HepG2 (cell line): ENCODE measurements around the gene ZKSCAN3. TPM values are rescaled to one million over a fixed set of nuclear protein-coding genes. Genes with fewer than 3 reads are reported as not detected.
A peak's percentile ranks its signal among the peaks of the same experiment; 100 is the strongest.

ENCODE experiments used
- ARHGAP35 ChIP-seq: sonication (generic); formaldehyde crosslinking; IDR thresholded peaks from 2 replicates; pipeline ENCODE4 v1.9.0; 2022; ENCODE audit warnings: mild to moderate bottlenecking, inconsistent platforms, moderate library complexity, missing genetic modification reagents, borderline replicate concordance
- BRCA1 ChIP-seq: sonication (generic); formaldehyde crosslinking; IDR thresholded peaks from 2 replicates; pipeline ENCODE4 v1.4.0; 2020; ENCODE audit warnings: missing genetic modification reagents
- CBX1 ChIP-seq: IDR thresholded peaks from one replicate; pipeline ENCODE4 v1.6.1; 2016; ENCODE audit warnings: antibody characterized with exemption, low read depth
- HMGA1 ChIP-seq: sonication (generic); formaldehyde crosslinking; conservative IDR thresholded peaks from 2 replicates; pipeline ENCODE4 v1.4.0; 2020; ENCODE audit warnings: missing genetic modification reagents
- KLF6 ChIP-seq: IDR thresholded peaks from 2 replicates; pipeline ENCODE4 v1.8.0; 2016; ENCODE audit warnings: missing biosample characterization, missing genetic modification reagents
- MYNN ChIP-seq: sonication (generic); formaldehyde crosslinking; IDR thresholded peaks from 2 replicates; pipeline ENCODE4 v1.4.0; 2020; ENCODE audit warnings: mild to moderate bottlenecking, low read depth, missing genetic modification reagents
- NFKBIZ ChIP-seq: IDR thresholded peaks from 2 replicates; pipeline ENCODE4 v1.6.1; 2018; ENCODE audit warnings: missing genetic modification reagents, missing compliant biosample characterization
- NFYC ChIP-seq: IDR thresholded peaks from 2 replicates; pipeline ENCODE4 v1.6.1; 2016; ENCODE audit warnings: missing genetic modification reagents, missing compliant biosample characterization
- RBAK ChIP-seq: sonication (generic); formaldehyde crosslinking; IDR thresholded peaks from 2 replicates; pipeline ENCODE4 v1.5.1; 2020; ENCODE audit warnings: mild to moderate bottlenecking, missing genetic modification reagents
- SIN3A ChIP-seq: IDR thresholded peaks from 2 replicates; pipeline ENCODE4 v1.6.1; 2011; ENCODE audit warnings: low read depth, mild to moderate bottlenecking, control low read depth, low read length, borderline replicate concordance
- TBL1XR1 ChIP-seq: fragments of 150-350 bp; IDR thresholded peaks from 2 replicates; pipeline ENCODE4 v1.6.1; 2014; ENCODE audit warnings: borderline replicate concordance, low read length; ENCODE audit not compliant: partially characterized antibody
- WIZ ChIP-seq: sonication (generic); formaldehyde crosslinking; IDR thresholded peaks from 2 replicates; pipeline ENCODE4 v1.5.1; 2020; ENCODE audit warnings: mild to moderate bottlenecking, missing genetic modification reagents
- YEATS2 ChIP-seq: sonication (generic); formaldehyde crosslinking; IDR thresholded peaks from 2 replicates; pipeline ENCODE4 v1.4.0; 2020; ENCODE audit warnings: missing genetic modification reagents, borderline replicate concordance
- ZBTB8A ChIP-seq: sonication (generic); formaldehyde crosslinking; IDR thresholded peaks from 2 replicates; pipeline ENCODE4 v1.4.0; 2020; ENCODE audit warnings: mild to moderate bottlenecking, low read depth, missing genetic modification reagents, borderline replicate concordance
- ZC3H4 ChIP-seq: sonication (generic); formaldehyde crosslinking; IDR thresholded peaks from 2 replicates; pipeline ENCODE4 v1.4.0; 2020; ENCODE audit warnings: missing genetic modification reagents, borderline replicate concordance
- ZNF20 ChIP-seq: sonication (generic); formaldehyde crosslinking; IDR thresholded peaks from 2 replicates; pipeline ENCODE4 v1.4.0; 2020; ENCODE audit warnings: mild to moderate bottlenecking, moderate library complexity, missing genetic modification reagents
- ZNF33A ChIP-seq: sonication (generic); formaldehyde crosslinking; IDR thresholded peaks from 2 replicates; pipeline ENCODE4 v1.5.1; 2020; ENCODE audit warnings: missing genetic modification reagents, mild to moderate bottlenecking, moderate library complexity, borderline replicate concordance
- ZNF660 ChIP-seq: sonication (generic); formaldehyde crosslinking; IDR thresholded peaks from 2 replicates; pipeline ENCODE4 v1.5.1; 2020; ENCODE audit warnings: mild to moderate bottlenecking, low read depth, missing genetic modification reagents, borderline replicate concordance
- ZNF839 ChIP-seq: sonication (generic); formaldehyde crosslinking; IDR thresholded peaks from 2 replicates; pipeline ENCODE4 v1.4.0; 2020; ENCODE audit warnings: missing genetic modification reagents, mild to moderate bottlenecking, borderline replicate concordance
- polyA plus RNA-seq, 8 experiments: library from polyadenylated mRNA; depleted of rRNA in 3 of 8; stranded (reverse) in 7 of 8; unstranded in 1 of 8; fragments of >200 nt; fragmentation: Illumina TruSeq in 4 of 8; extraction: Trizol in 4 of 8; gene quantifications; 2 replicates each; pipeline versions ENCODE4 v1.2.1 to v1.2.3, GENCODE V29; 2011 to 2016; ENCODE audit warnings: low read depth in 4 of 8, missing spikeins in 1 of 8, mixed read lengths in 1 of 8; ENCODE audit not compliant: insufficient read depth in 1 of 8
- total RNA-seq, 5 experiments: library from RNA; depleted of rRNA; stranded (reverse); fragments of >200 nt; fragmentation: Illumina TruSeq; extraction: Trizol; gene quantifications; 2 replicates each; pipeline ENCODE4 v1.2.3, GENCODE V29; 2016; ENCODE audit warnings: low read depth in 1 of 5
- TF ChIP-seq, protein P1 (sequence below): sonication (generic); formaldehyde crosslinking; IDR thresholded peaks from 2 replicates; pipeline ENCODE4 v1.5.0; 2020; ENCODE audit warnings: missing genetic modification reagents
- TF ChIP-seq, protein P2 (sequence below), 2 experiments: sonication (generic) in 1 of 2; formaldehyde crosslinking in 1 of 2; IDR thresholded peaks; 2 replicates each; pipeline versions ENCODE4 v1.4.0 to v1.6.1; 2016 to 2020; ENCODE audit warnings: borderline replicate concordance in 1 of 2, low read depth in 1 of 2, mild to moderate bottlenecking in 1 of 2, missing genetic modification reagents in 1 of 2
- TF ChIP-seq, protein P3 (sequence below): sonication (generic); formaldehyde crosslinking; IDR thresholded peaks from 2 replicates; pipeline ENCODE4 v1.5.0; 2020; ENCODE audit warnings: mild to moderate bottlenecking, missing genetic modification reagents

Gene ZKSCAN3
- total and polyA plus RNA-seq, 2 of the 13 experiments (the other 11 are each of a cell fraction or from before 2014, with no cell fraction given) = 3.3 to 7.4 TPM

DNA sequence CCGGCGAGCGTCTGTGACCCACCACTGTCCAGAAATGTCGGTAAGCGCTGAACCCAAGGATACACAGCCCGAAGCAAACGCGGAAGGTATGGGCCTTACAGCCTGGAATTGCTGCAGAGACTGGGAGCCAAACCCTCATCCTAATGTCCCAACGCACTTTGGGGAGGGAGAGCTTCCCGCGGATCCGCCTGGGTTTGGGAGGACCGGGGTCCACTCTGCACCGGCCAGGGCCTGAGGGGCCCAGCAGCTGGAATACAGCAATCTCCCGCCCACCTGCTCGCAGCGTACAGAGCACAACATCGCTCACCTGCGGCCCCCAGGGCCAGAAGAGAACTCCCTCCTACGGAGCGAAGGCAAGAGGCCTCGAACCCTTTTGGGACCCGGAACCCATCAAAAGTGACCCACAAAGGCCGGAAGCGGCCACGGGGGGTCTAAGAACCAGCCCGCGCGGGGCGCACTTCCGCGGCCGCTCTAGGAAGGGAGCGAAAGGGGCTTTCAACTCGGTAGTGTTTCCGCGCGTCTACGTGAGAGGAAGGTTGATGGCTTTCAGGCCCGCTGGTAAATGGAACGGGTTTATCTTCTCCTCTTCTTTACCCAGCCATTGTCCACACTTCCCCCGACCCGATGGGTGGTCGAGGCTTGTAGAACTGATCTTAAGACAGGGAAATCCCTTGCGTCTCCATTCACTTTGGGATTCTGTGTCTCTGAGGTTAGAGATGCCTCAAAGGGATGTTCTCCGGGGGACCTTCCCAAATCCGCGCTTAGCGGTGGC, 49.8 kb downstream of the ZKSCAN3 start, which contains the start of gene ZSCAN12 (continued):
- peak; percentile 96 for TF ChIP-seq ZNF20
- peak; percentile 84; the same call in 1 of the 2 replicates for TF ChIP-seq MYNN (CRISPR knock-in tag)
- TF ChIP-seq HMGA1 (CRISPR knock-in tag) = no peak
- TF ChIP-seq BRCA1 (CRISPR knock-in tag) = peak; percentile 99
- TF ChIP-seq CBX1 = peak; percentile 86
- TF ChIP-seq NFYC (CRISPR knock-in tag) = peak; percentile 42; the same call in 1 of the 2 replicates
- TF ChIP-seq, protein P1, sequence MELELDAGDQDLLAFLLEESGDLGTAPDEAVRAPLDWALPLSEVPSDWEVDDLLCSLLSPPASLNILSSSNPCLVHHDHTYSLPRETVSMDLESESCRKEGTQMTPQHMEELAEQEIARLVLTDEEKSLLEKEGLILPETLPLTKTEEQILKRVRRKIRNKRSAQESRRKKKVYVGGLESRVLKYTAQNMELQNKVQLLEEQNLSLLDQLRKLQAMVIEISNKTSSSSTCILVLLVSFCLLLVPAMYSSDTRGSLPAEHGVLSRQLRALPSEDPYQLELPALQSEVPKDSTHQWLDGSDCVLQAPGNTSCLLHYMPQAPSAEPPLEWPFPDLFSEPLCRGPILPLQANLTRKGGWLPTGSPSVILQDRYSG (CRISPR knock-in tag) = peak; percentile 72; the same call in 1 of the 2 replicates
- TF ChIP-seq RBAK (CRISPR knock-in tag) = no peak
- peak; percentile 96; the same call in 1 of the 2 replicates for TF ChIP-seq WIZ (CRISPR knock-in tag)
- peak; percentile 76 for TF ChIP-seq SIN3A
- 0 out of 2 replicates have a peak, but pooled peaks have one; percentile 80 for TF ChIP-seq NFKBIZ (CRISPR knock-in tag)
- peak; percentile 84; the same call in 1 of the 2 replicates for TF ChIP-seq ZNF839 (CRISPR knock-in tag)
- peak; percentile 37 for TF ChIP-seq TBL1XR1
- TF ChIP-seq YEATS2 = peak; percentile 99
- peak; percentile 41; the same call in 1 of the 2 replicates for TF ChIP-seq ZNF33A (CRISPR knock-in tag)
- 0 out of 2 replicates have a peak, but pooled peaks have one; percentile 27 for TF ChIP-seq ARHGAP35 (CRISPR knock-in tag)
- TF ChIP-seq KLF6 (CRISPR knock-in tag) = peak; percentile 97
- TF ChIP-seq, protein P2, sequence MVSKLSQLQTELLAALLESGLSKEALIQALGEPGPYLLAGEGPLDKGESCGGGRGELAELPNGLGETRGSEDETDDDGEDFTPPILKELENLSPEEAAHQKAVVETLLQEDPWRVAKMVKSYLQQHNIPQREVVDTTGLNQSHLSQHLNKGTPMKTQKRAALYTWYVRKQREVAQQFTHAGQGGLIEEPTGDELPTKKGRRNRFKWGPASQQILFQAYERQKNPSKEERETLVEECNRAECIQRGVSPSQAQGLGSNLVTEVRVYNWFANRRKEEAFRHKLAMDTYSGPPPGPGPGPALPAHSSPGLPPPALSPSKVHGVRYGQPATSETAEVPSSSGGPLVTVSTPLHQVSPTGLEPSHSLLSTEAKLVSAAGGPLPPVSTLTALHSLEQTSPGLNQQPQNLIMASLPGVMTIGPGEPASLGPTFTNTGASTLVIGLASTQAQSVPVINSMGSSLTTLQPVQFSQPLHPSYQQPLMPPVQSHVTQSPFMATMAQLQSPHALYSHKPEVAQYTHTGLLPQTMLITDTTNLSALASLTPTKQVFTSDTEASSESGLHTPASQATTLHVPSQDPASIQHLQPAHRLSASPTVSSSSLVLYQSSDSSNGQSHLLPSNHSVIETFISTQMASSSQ (IDR thresholded peaks at IDR 0.05; ENCODE audit: low read depth) = peak; percentile 33; the same call in 1 of the 2 replicates
- TF ChIP-seq, protein P2 (CRISPR knock-in tag; IDR thresholded peaks at IDR 0.05; ENCODE audit: borderline replicate concordance) = peak; percentile 72; the same call in 1 of the 2 replicates
- no peak; the same call in 1 of the 2 replicates for TF ChIP-seq ZC3H4 (CRISPR knock-in tag)
- no peak for TF ChIP-seq ZBTB8A
- peak; percentile 84; the same call in 1 of the 2 replicates for TF ChIP-seq ZNF660 (CRISPR knock-in tag)
- TF ChIP-seq, protein P3, sequence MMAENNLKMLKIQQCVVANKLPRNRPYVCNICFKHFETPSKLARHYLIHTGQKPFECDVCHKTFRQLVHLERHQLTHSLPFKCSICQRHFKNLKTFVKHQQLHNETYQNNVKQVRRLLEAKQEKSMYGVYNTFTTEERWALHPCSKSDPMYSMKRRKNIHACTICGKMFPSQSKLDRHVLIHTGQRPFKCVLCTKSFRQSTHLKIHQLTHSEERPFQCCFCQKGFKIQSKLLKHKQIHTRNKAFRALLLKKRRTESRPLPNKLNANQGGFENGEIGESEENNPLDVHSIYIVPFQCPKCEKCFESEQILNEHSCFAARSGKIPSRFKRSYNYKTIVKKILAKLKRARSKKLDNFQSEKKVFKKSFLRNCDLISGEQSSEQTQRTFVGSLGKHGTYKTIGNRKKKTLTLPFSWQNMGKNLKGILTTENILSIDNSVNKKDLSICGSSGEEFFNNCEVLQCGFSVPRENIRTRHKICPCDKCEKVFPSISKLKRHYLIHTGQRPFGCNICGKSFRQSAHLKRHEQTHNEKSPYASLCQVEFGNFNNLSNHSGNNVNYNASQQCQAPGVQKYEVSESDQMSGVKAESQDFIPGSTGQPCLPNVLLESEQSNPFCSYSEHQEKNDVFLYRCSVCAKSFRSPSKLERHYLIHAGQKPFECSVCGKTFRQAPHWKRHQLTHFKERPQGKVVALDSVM (CRISPR knock-in tag) = no peak; the same call in none of the 2 replicates
